NCI-H146 treated with DMSO at 0.1 percent for 48 hours (cell line): ENCODE measurements around the gene FOSB.
A peak's percentile ranks its signal among the peaks of the same experiment; 100 is the strongest.
"Not testable (repeated sequence)": the region's sequence is repeated elsewhere in the genome, so short reads cannot be mapped to it uniquely, and the experiment has no call there.

Source experiments
- DNase-seq: peaks from one replicate; lab custom pipeline; 2025; ENCODE audit not compliant: unreplicated experiment; lab: John Stamatoyannopoulos, UW

FOSB gene

GRCh38 chr19:45467456-45468158, at the start of gene FOSB:
FOSB (plus strand) TSS chr19:45467996; CDS start chr19:45468587, 591 bp downstream.
- peak; percentile 87 for DNase-seq

- no peak for DNase-seq
Observed at GRCh38 chr19:45418802-45419201, 49.0 kb upstream of the FOSB start.

GRCh38 chr19:45419396-45419795, 48.4 kb upstream of the FOSB start:
- DNase-seq: no peak

- DNase-seq: no peak
Observed at GRCh38 chr19:45419895-45420294, 47.9 kb upstream of the FOSB start.

- no peak for DNase-seq
Observed at GRCh38 chr19:45420356-45420755, 47.4 kb upstream of the FOSB start.

GRCh38 chr19:45420871-45421270, 46.9 kb upstream of the FOSB start:
- no peak for DNase-seq

GRCh38 chr19:45421947-45422498, 45.8 kb upstream of the FOSB start:
- DNase-seq: no peak

- no peak for DNase-seq
Observed at GRCh38 chr19:45423033-45423588, 44.7 kb upstream of the FOSB start.

GRCh38 chr19:45423589-45424190, 44.1 kb upstream of the FOSB start, which contains the start of gene ERCC1:
ERCC1 (minus strand) TSS chr19:45423917; CDS start chr19:45423374, 543 bp downstream.
- DNase-seq: peak; percentile 98

GRCh38 chr19:45424191-45425058, 43.4 kb upstream of the FOSB start:
- DNase-seq: peak; percentile 40

- DNase-seq: no peak
Observed at GRCh38 chr19:45428384-45429231, 39.2 kb upstream of the FOSB start.

- DNase-seq: not testable (repeated sequence)
Observed at GRCh38 chr19:45429896-45430295, 37.9 kb upstream of the FOSB start.

- DNase-seq: not testable (repeated sequence)
Observed at GRCh38 chr19:45431008-45431407, 36.8 kb upstream of the FOSB start.

- not testable (repeated sequence) for DNase-seq
Observed at GRCh38 chr19:45432543-45432942, 35.3 kb upstream of the FOSB start.

GRCh38 chr19:45437328-45437727, 30.5 kb upstream of the FOSB start:
- no peak for DNase-seq

GRCh38 chr19:45439190-45439568, 28.6 kb upstream of the FOSB start:
- DNase-seq: no peak

GRCh38 chr19:45439569-45440258, 28.1 kb upstream of the FOSB start:
- peak; percentile 51 for DNase-seq

GRCh38 chr19:45440259-45440638, 27.5 kb upstream of the FOSB start:
- no peak for DNase-seq

GRCh38 chr19:45440873-45441654, 26.7 kb upstream of the FOSB start:
- no peak for DNase-seq
